Omental fat pad (tissue), 4 donors: ENCODE results near the gene CHP1. TPM values are rescaled to one million over a fixed set of nuclear protein-coding genes. Genes with fewer than 3 reads are reported as not detected.

Experiments used
- ATAC-seq: fragments of 150-250 bp; one replicate; pipeline ENCODE4 v1.9.1; 2016; ENCODE audit warnings: mild to moderate bottlenecking, moderate library complexity; ENCODE audit not compliant: low FRiP score
- DNase-seq: peaks from one replicate; pipeline ENCODE4 v3.0.0-alpha.2; 2019; ENCODE audit warnings: low spot score
- CTCF ChIP-seq, 3 donors: fragments of 450-650 bp; IDR thresholded peaks; one replicate each; pipeline ENCODE4 v1.5.1; 2016 to 2017; ENCODE audit warnings: antibody characterized with exemption in 3 of 3, mild to moderate bottlenecking in 3 of 3, moderate library complexity in 2 of 3
- total RNA-seq, 4 donors: library from RNA; depleted of rRNA; stranded (reverse); fragments of >200 nt; gene quantifications; one replicate each; pipeline ENCODE4 v1.1.0, GENCODE V29; 2016

The CHP1 gene
- total RNA-seq, 4 donors from 2014 or later, result 172 to 320 (median 243) TPM

- ATAC-seq, result no peak
- TF ChIP-seq CTCF (IDR thresholded peaks at IDR 0.05), result no peak
Observed at GRCh38 chr15:41207687-41208448, 23.2 kb upstream of the CHP1 start.

GRCh38 chr15:41215708-41216107 is 15.4 kb upstream of the CHP1 start:
- DNase-seq (no peak), ATAC-seq (peak; percentile 48)
- TF ChIP-seq CTCF (IDR thresholded peaks at IDR 0.05), result no peak

More at GRCh38 chr15:41207687-41208448, 23.2 kb upstream of the CHP1 start:
- no peak for DNase-seq

- no peak for TF ChIP-seq CTCF (IDR thresholded peaks at IDR 0.05)
- DNase-seq, result no peak
- no peak for ATAC-seq
Observed at GRCh38 chr15:41218851-41219250, 12.2 kb upstream of the CHP1 start.

GRCh38 chr15:41219381-41219780 is 11.7 kb upstream of the CHP1 start:
- ATAC-seq, result no peak
- no peak for TF ChIP-seq CTCF (IDR thresholded peaks at IDR 0.05)
- DNase-seq, result no peak

- TF ChIP-seq CTCF (IDR thresholded peaks at IDR 0.05), result no peak
- DNase-seq (no peak), ATAC-seq (no peak)
Observed at GRCh38 chr15:41230345-41230649, 771 bp upstream of the CHP1 start.

- ATAC-seq (peak; percentile 49), DNase-seq (no peak)
- no peak for TF ChIP-seq CTCF (IDR thresholded peaks at IDR 0.05)
Observed at GRCh38 chr15:41231422-41232226, 556 bp downstream of the CHP1 start.
